ENCODE results near the gene IL10.

Gene IL10

DNA sequence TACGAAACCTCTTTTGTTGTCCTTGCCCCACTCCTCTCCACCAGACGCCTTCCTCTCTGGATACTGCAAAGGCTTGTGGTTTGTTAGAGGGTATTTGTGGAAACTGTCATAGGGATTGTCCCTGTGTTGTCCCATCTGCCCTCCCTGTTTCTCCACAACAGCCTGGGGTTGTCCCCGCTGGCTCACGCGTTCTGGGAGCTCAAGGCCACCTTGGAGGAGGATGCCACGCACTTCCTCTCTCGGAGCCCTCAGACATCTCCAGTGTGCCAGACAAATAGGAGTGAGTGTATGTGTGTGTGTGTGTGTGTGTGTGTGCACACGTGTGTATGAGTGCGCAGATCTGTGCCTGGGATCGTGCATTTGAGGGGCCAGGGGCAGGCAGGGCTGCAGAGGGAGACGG is 39.3 kb downstream of the IL10 start:
- TF ChIP-seq POU6F1 (CRISPR knock-in tag; IDR thresholded peaks at IDR 0.05; ENCODE audit: borderline replicate concordance, low read depth) (no peak), PPARA (CRISPR knock-in tag; IDR thresholded peaks at IDR 0.05; ENCODE audit: borderline replicate concordance) (no peak), SNAI2 (CRISPR knock-in tag; IDR thresholded peaks at IDR 0.05) (no peak), CSDC2 (CRISPR knock-in tag; IDR thresholded peaks at IDR 0.05) (no peak), ZNF8 (CRISPR knock-in tag; IDR thresholded peaks at IDR 0.05) (no peak), ZNF70 (CRISPR knock-in tag; IDR thresholded peaks at IDR 0.05) (no peak), ZFP3 (CRISPR knock-in tag; IDR thresholded peaks at IDR 0.05) (no peak), TSHZ2 (CRISPR knock-in tag; IDR thresholded peaks at IDR 0.05) (no peak), TOX (CRISPR knock-in tag; IDR thresholded peaks at IDR 0.05; ENCODE audit: borderline replicate concordance) (no peak), RARB (CRISPR knock-in tag; IDR thresholded peaks at IDR 0.05) (no peak), ZFP30 (CRISPR knock-in tag; IDR thresholded peaks at IDR 0.05) (no peak), ZC3H10 (CRISPR knock-in tag; IDR thresholded peaks at IDR 0.05) (no peak)
- TF ChIP-seq, protein P1, sequence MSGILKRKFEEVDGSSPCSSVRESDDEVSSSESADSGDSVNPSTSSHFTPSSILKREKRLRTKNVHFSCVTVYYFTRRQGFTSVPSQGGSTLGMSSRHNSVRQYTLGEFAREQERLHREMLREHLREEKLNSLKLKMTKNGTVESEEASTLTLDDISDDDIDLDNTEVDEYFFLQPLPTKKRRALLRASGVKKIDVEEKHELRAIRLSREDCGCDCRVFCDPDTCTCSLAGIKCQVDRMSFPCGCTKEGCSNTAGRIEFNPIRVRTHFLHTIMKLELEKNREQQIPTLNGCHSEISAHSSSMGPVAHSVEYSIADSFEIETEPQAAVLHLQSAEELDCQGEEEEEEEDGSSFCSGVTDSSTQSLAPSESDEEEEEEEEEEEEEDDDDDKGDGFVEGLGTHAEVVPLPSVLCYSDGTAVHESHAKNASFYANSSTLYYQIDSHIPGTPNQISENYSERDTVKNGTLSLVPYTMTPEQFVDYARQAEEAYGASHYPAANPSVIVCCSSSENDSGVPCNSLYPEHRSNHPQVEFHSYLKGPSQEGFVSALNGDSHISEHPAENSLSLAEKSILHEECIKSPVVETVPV (CRISPR knock-in tag; IDR thresholded peaks at IDR 0.05) = no peak
- no peak for ATAC-seq

DNA sequence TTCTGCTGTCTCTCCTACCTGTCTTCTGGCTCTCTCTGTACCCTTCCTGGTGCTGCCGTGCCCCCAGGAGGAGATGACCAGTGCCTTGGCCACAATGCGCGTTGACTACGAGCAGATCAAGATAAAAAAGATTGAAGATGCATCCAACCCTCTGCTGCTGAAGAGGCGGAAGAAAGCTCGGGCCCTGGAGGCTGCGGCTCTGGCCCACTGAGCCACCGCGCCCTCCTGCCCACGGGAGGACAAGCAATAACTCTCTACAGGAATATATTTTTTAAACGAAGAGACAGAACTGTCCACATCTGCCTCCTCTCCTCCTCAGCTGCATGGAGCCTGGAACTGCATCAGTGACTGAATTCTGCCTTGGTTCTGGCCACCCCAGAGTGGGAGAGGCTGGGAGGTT is 39.8 kb downstream of the IL10 start:
- no peak for ATAC-seq
- TF ChIP-seq ZNF70 (CRISPR knock-in tag; IDR thresholded peaks at IDR 0.05) (no peak), RARB (CRISPR knock-in tag; IDR thresholded peaks at IDR 0.05) (no peak)

GRCh38 chr1:206729507-206729906 is 42.8 kb downstream of the IL10 start:
- no peak for TF ChIP-seq BACH2 (CRISPR knock-in tag; IDR thresholded peaks at IDR 0.05; ENCODE audit: borderline replicate concordance)
- no peak for TF ChIP-seq POU6F1 (CRISPR knock-in tag; IDR thresholded peaks at IDR 0.05; ENCODE audit: borderline replicate concordance, low read depth)
- TF ChIP-seq ISL1 (CRISPR knock-in tag; IDR thresholded peaks at IDR 0.05) = no peak
- TF ChIP-seq ZNF8 (CRISPR knock-in tag; IDR thresholded peaks at IDR 0.05) = no peak
- TF ChIP-seq ZC3H10 (CRISPR knock-in tag; IDR thresholded peaks at IDR 0.05) = no peak
- TF ChIP-seq TSHZ2 (CRISPR knock-in tag; IDR thresholded peaks at IDR 0.05) = no peak
- no peak for TF ChIP-seq CSDC2 (CRISPR knock-in tag; IDR thresholded peaks at IDR 0.05)
- TF ChIP-seq RARB (CRISPR knock-in tag; IDR thresholded peaks at IDR 0.05) = no peak
- no peak for TF ChIP-seq ESRRG (CRISPR knock-in tag; IDR thresholded peaks at IDR 0.05)
- ATAC-seq = no peak

DNA sequence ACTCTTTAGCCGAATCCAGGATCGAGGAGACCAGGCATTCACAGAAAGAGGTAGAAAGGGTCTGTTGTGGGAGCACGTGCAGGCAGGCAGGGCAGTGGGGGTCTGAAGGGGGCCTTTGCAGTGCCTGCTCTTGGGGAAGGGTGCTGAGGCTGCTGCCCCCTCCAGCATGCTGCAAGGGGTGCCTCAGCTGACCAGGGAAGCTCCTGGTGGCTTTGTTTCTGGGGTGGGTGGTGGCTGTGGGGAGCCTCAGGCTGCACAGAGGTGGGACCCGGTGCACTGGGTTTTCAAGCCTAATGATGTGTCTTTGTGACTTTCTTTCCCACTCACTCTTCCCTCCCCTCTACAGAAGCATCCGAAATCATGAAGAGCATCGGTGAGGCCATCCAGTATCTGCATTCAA is 43.2 kb downstream of the IL10 start:
- TF ChIP-seq POU6F1 (CRISPR knock-in tag; IDR thresholded peaks at IDR 0.05; ENCODE audit: borderline replicate concordance, low read depth) = no peak
- no peak for TF ChIP-seq OSR1 (CRISPR knock-in tag; IDR thresholded peaks at IDR 0.05)
- TF ChIP-seq RARB (CRISPR knock-in tag; IDR thresholded peaks at IDR 0.05) = no peak
- TF ChIP-seq ESRRG (CRISPR knock-in tag; IDR thresholded peaks at IDR 0.05) = no peak
- no peak for TF ChIP-seq PPARA (CRISPR knock-in tag; IDR thresholded peaks at IDR 0.05; ENCODE audit: borderline replicate concordance)
- no peak for TF ChIP-seq TOX (CRISPR knock-in tag; IDR thresholded peaks at IDR 0.05; ENCODE audit: borderline replicate concordance)
- TF ChIP-seq TCF4 (CRISPR knock-in tag; IDR thresholded peaks at IDR 0.05; ENCODE audit: borderline replicate concordance) = no peak
- TF ChIP-seq GLIS3 (CRISPR knock-in tag; IDR thresholded peaks at IDR 0.05) = no peak
- no peak for TF ChIP-seq SNAI2 (CRISPR knock-in tag; IDR thresholded peaks at IDR 0.05)
- TF ChIP-seq, protein P2, sequence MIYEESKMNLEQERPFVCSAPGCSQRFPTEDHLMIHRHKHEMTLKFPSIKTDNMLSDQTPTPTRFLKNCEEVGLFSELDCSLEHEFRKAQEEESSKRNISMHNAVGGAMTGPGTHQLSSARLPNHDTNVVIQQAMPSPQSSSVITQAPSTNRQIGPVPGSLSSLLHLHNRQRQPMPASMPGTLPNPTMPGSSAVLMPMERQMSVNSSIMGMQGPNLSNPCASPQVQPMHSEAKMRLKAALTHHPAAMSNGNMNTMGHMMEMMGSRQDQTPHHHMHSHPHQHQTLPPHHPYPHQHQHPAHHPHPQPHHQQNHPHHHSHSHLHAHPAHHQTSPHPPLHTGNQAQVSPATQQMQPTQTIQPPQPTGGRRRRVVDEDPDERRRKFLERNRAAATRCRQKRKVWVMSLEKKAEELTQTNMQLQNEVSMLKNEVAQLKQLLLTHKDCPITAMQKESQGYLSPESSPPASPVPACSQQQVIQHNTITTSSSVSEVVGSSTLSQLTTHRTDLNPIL (CRISPR knock-in tag; IDR thresholded peaks at IDR 0.05; ENCODE audit: low read depth) = no peak
- TF ChIP-seq ZFP3 (CRISPR knock-in tag; IDR thresholded peaks at IDR 0.05) = no peak
- no peak for TF ChIP-seq ARNTL (CRISPR knock-in tag; IDR thresholded peaks at IDR 0.05; ENCODE audit: borderline replicate concordance, low read depth)
- ATAC-seq = no peak
